Prostate gland (tissue), 2 donors: ENCODE results near the gene SLCO1C1.

Source experiments
- POLR2A ChIP-seq: fragments of 450-650 bp; IDR thresholded peaks from one replicate; pipeline ENCODE4 v1.6.1; 2016; ENCODE audit warnings: antibody characterized with exemption, mild to moderate bottlenecking
- POLR2AphosphoS5 ChIP-seq: sonication (generic); formaldehyde crosslinking; IDR thresholded peaks from one replicate; pipeline ENCODE4 v1.6.1; 2017; ENCODE audit warnings: antibody characterized with exemption
- TF ChIP-seq, protein P1 (sequence below), 4 experiments: fragments of 200-600 bp in 2 of 4; fragments of 450-650 bp in 2 of 4; sonication (generic) in 2 of 4; IDR thresholded peaks; 1 replicate in 3 of 4; 2 replicates in 1 of 4; pipeline ENCODE4 v1.5.1; 2016 to 2019; ENCODE audit warnings: antibody characterized with exemption in 4 of 4, mild to moderate bottlenecking in 2 of 4, moderate library complexity in 2 of 4

- TF ChIP-seq, protein P1, sequence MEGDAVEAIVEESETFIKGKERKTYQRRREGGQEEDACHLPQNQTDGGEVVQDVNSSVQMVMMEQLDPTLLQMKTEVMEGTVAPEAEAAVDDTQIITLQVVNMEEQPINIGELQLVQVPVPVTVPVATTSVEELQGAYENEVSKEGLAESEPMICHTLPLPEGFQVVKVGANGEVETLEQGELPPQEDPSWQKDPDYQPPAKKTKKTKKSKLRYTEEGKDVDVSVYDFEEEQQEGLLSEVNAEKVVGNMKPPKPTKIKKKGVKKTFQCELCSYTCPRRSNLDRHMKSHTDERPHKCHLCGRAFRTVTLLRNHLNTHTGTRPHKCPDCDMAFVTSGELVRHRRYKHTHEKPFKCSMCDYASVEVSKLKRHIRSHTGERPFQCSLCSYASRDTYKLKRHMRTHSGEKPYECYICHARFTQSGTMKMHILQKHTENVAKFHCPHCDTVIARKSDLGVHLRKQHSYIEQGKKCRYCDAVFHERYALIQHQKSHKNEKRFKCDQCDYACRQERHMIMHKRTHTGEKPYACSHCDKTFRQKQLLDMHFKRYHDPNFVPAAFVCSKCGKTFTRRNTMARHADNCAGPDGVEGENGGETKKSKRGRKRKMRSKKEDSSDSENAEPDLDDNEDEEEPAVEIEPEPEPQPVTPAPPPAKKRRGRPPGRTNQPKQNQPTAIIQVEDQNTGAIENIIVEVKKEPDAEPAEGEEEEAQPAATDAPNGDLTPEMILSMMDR (IDR thresholded peaks at IDR 0.05) = no peak
- TF ChIP-seq POLR2A (no peak), POLR2AphosphoS5 (no peak)
Observed at GRCh38 chr12:20704860-20705259, 9.7 kb downstream of the SLCO1C1 start.
